Parathyroid adenoma (tissue), 2 donors: Measurements from ENCODE around the gene GPR45.

Experiments used
- H2AFZ ChIP-seq: fragments of 300-600 bp; sonication (generic); one replicate; pipeline ENCODE4 v1.7.0; 2017; ENCODE audit warnings: antibody characterized with exemption, mild to moderate bottlenecking
- H3K27ac ChIP-seq: fragments of 300-600 bp; sonication (generic); one replicate; pipeline ENCODE4 v1.7.0; 2017
- H3K27me3 ChIP-seq: fragments of 300-600 bp; sonication (generic); one replicate; pipeline ENCODE4 v1.7.0; 2017; ENCODE audit warnings: low read length; ENCODE audit not compliant: control insufficient read depth, insufficient read depth
- H3K36me3 ChIP-seq: fragments of 300-600 bp; sonication (generic); one replicate; pipeline ENCODE4 v1.7.0; 2017; ENCODE audit warnings: low read length; ENCODE audit not compliant: control insufficient read depth, insufficient read depth
- H3K4me1 ChIP-seq: fragments of 300-600 bp; sonication (generic); one replicate; pipeline ENCODE4 v1.7.0; 2017; ENCODE audit warnings: control low read depth
- H3K4me2 ChIP-seq: fragments of 300-600 bp; sonication (generic); one replicate; pipeline ENCODE4 v1.7.0; 2017; ENCODE audit warnings: low read length
- H3K4me3 ChIP-seq: fragments of 300-600 bp; sonication (generic); one replicate; pipeline ENCODE4 v1.7.0; 2017; ENCODE audit warnings: low read depth, low read length
- H3K79me2 ChIP-seq: fragments of 300-600 bp; sonication (generic); one replicate; pipeline ENCODE4 v1.7.0; 2017; ENCODE audit warnings: control low read depth
- H3K9ac ChIP-seq: fragments of 300-600 bp; sonication (generic); one replicate; pipeline ENCODE4 v1.7.0; 2017; ENCODE audit warnings: mild to moderate bottlenecking
- H3K9me3 ChIP-seq: fragments of 300-600 bp; sonication (generic); one replicate; pipeline ENCODE4 v1.7.0; 2017; ENCODE audit warnings: low read length; ENCODE audit not compliant: control insufficient read depth
- CTCF ChIP-seq: fragments of 300-600 bp; sonication (generic); IDR thresholded peaks from one replicate; pipeline ENCODE4 v1.7.0; 2017; ENCODE audit warnings: antibody characterized with exemption, mild to moderate bottlenecking
- donor health status: primary hyperparathyroidism.

The GPR45 gene

GRCh38 chr2:105237045-105237765 is 4.3 kb upstream of the GPR45 start:
- Histone ChIP-seq H3K36me3 (no peaks in the 10 kb centered on the region), H3K9ac (no peak overlapping the region), H3K9me3 (no peaks in the 10 kb centered on the region), H3K27me3 (no peaks in the 10 kb centered on the region), H3K4me2 (no peak overlapping the region), H3K4me3 (no peak overlapping the region), H3K79me2 (no peaks in the 10 kb centered on the region), H3K4me1 (peaks cover 17% of the 10 kb centered on the region), H3K27ac (no peak overlapping the region), H2AFZ (no peak overlapping the region)
- TF ChIP-seq CTCF: no peak

GRCh38 chr2:105238664-105239240 is 2.8 kb upstream of the GPR45 start:
- H3K9me3 ChIP-seq: no peaks in the 10 kb centered on the region
- H3K4me2 ChIP-seq: no peak overlapping the region
- H3K27ac ChIP-seq: no peak overlapping the region
- H2AFZ ChIP-seq: no peak overlapping the region
- TF ChIP-seq CTCF: no peak
- H3K9ac ChIP-seq: no peak overlapping the region
- H3K36me3 ChIP-seq: no peaks in the 10 kb centered on the region
- H3K4me3 ChIP-seq: no peak overlapping the region
- H3K27me3 ChIP-seq: no peaks in the 10 kb centered on the region
- H3K4me1 ChIP-seq: peaks cover 17% of the 10 kb centered on the region
- H3K79me2 ChIP-seq: no peaks in the 10 kb centered on the region

GRCh38 chr2:105239924-105240323 is 1.6 kb upstream of the GPR45 start:
- H3K4me3 ChIP-seq: no peak overlapping the region
- H3K4me1 ChIP-seq: peaks cover 11% of the 10 kb centered on the region
- H3K27ac ChIP-seq: no peak overlapping the region
- no peaks in the 10 kb centered on the region for H3K36me3 ChIP-seq
- H3K9ac ChIP-seq: no peak overlapping the region
- H3K9me3 ChIP-seq: no peaks in the 10 kb centered on the region
- no peak for TF ChIP-seq CTCF
- no peak overlapping the region for H2AFZ ChIP-seq
- H3K79me2 ChIP-seq: no peaks in the 10 kb centered on the region
- no peak overlapping the region for H3K4me2 ChIP-seq
- H3K27me3 ChIP-seq: no peaks in the 10 kb centered on the region

GRCh38 chr2:105242286-105242993 is 897 bp downstream of the GPR45 start:
- H3K79me2 ChIP-seq: no peaks in the 10 kb centered on the region
- no peaks in the 10 kb centered on the region for H3K4me1 ChIP-seq
- no peak for TF ChIP-seq CTCF
- no peaks in the 10 kb centered on the region for H3K27me3 ChIP-seq
- no peak overlapping the region for H3K27ac ChIP-seq
- H3K4me3 ChIP-seq: no peak overlapping the region
- H3K9me3 ChIP-seq: no peaks in the 10 kb centered on the region
- no peak overlapping the region for H3K9ac ChIP-seq
- no peaks in the 10 kb centered on the region for H3K36me3 ChIP-seq
- no peak overlapping the region for H3K4me2 ChIP-seq
- H2AFZ ChIP-seq: no peak overlapping the region
